SK-N-SH treated with all-trans-retinoic acid at 6 μM for 48 hours (cell line): ENCODE measurements around the gene STK33.

Experiments
- ARNTL ChIP-seq: fragments of 450-650 bp; formaldehyde crosslinking; IDR thresholded peaks from 2 replicates; pipeline ENCODE4 v1.5.0; 2020; ENCODE audit warnings: low read depth, mild to moderate bottlenecking, moderate library complexity, borderline replicate concordance
- BACH2 ChIP-seq: fragments of 250-450 bp; sonication (Bioruptor Pico); IDR thresholded peaks from 2 replicates; pipeline ENCODE4 v1.9.0; 2021; ENCODE audit warnings: mild to moderate bottlenecking, borderline replicate concordance
- ESRRG ChIP-seq: fragments of 250-450 bp; sonication (Bioruptor Pico); IDR thresholded peaks from 2 replicates; pipeline ENCODE4 v1.6.1; 2021; ENCODE audit warnings: mild to moderate bottlenecking
- ISL1 ChIP-seq: fragments of 250-450 bp; sonication (Bioruptor Pico); IDR thresholded peaks from 2 replicates; pipeline ENCODE4 v2.1.2; 2022; ENCODE audit warnings: mild to moderate bottlenecking, moderate library complexity
- OSR1 ChIP-seq: fragments of 250-450 bp; sonication (Bioruptor Pico); IDR thresholded peaks from 2 replicates; pipeline ENCODE4 v1.8.0; 2022; ENCODE audit warnings: moderate library complexity, mild to moderate bottlenecking, inconsistent platforms
- PPARA ChIP-seq: fragments of 250-450 bp; sonication (Bioruptor Pico); IDR thresholded peaks from 2 replicates; pipeline ENCODE4 v1.5.0; 2020; ENCODE audit warnings: mild to moderate bottlenecking, borderline replicate concordance
- RARB ChIP-seq: fragments of 250-450 bp; sonication (Bioruptor Pico); IDR thresholded peaks from 2 replicates; pipeline ENCODE4 v1.8.0; 2021; ENCODE audit warnings: mild to moderate bottlenecking, moderate library complexity
- TCF4 ChIP-seq: fragments of 250-450 bp; sonication (Bioruptor Pico); IDR thresholded peaks from 2 replicates; pipeline ENCODE4 v1.8.0; 2021; ENCODE audit warnings: mild to moderate bottlenecking, moderate library complexity, borderline replicate concordance
- ZFP30 ChIP-seq: fragments of 450-650 bp; formaldehyde crosslinking; IDR thresholded peaks from 2 replicates; pipeline ENCODE4 v1.5.0; 2022; ENCODE audit warnings: mild to moderate bottlenecking, moderate library complexity
- TF ChIP-seq, protein P1 (sequence below): fragments of 250-450 bp; sonication (Bioruptor Pico); IDR thresholded peaks from 2 replicates; pipeline ENCODE4 v1.5.1; 2020; ENCODE audit warnings: low read depth, mild to moderate bottlenecking, moderate library complexity
- TF ChIP-seq, protein P2 (sequence below): fragments of 250-450 bp; sonication (Bioruptor Pico); IDR thresholded peaks from 2 replicates; pipeline ENCODE4 v1.8.0; 2020; ENCODE audit warnings: mild to moderate bottlenecking, moderate library complexity, borderline replicate concordance

DNA sequence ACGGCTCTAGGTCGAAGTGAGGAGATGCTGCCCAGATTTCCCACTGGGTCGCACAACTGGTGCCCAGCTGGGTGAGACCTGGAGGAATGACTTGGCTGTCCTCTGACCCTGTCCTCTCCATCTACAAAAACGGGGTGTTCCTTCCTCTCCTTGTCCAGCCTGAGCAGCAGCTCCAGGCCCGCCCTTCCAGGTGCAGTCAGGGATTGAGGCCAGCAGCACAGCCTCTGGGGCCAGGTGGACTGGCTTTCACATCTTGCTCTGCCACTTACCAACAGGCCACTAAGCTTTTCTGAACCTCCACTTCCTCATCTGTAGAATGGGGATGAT, 238.6 kb downstream of the STK33 start:
- TF ChIP-seq PPARA (CRISPR knock-in tag) (no peak), RARB (CRISPR knock-in tag) (no peak), BACH2 (no peak), ESRRG (CRISPR knock-in tag) (no peak), TCF4 (CRISPR knock-in tag) (no peak), ZFP30 (CRISPR knock-in tag) (no peak), OSR1 (CRISPR knock-in tag) (no peak), ARNTL (CRISPR knock-in tag) (no peak), ISL1 (CRISPR knock-in tag) (no peak)
- TF ChIP-seq, protein P1, sequence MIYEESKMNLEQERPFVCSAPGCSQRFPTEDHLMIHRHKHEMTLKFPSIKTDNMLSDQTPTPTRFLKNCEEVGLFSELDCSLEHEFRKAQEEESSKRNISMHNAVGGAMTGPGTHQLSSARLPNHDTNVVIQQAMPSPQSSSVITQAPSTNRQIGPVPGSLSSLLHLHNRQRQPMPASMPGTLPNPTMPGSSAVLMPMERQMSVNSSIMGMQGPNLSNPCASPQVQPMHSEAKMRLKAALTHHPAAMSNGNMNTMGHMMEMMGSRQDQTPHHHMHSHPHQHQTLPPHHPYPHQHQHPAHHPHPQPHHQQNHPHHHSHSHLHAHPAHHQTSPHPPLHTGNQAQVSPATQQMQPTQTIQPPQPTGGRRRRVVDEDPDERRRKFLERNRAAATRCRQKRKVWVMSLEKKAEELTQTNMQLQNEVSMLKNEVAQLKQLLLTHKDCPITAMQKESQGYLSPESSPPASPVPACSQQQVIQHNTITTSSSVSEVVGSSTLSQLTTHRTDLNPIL: no peak
- TF ChIP-seq, protein P2, sequence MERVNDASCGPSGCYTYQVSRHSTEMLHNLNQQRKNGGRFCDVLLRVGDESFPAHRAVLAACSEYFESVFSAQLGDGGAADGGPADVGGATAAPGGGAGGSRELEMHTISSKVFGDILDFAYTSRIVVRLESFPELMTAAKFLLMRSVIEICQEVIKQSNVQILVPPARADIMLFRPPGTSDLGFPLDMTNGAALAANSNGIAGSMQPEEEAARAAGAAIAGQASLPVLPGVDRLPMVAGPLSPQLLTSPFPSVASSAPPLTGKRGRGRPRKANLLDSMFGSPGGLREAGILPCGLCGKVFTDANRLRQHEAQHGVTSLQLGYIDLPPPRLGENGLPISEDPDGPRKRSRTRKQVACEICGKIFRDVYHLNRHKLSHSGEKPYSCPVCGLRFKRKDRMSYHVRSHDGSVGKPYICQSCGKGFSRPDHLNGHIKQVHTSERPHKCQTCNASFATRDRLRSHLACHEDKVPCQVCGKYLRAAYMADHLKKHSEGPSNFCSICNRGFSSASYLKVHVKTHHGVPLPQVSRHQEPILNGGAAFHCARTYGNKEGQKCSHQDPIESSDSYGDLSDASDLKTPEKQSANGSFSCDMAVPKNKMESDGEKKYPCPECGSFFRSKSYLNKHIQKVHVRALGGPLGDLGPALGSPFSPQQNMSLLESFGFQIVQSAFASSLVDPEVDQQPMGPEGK (CRISPR knock-in tag): no peak
